ENCODE data around the gene EDA. TPM values are rescaled to one million over a fixed set of nuclear protein-coding genes. Genes with fewer than 3 reads are reported as not detected.
A peak's percentile ranks its signal among the peaks of the same experiment; 100 is the strongest.

EDA gene
- polyA plus RNA-seq, 6 donors from 2014 or later, result not detected

- DNase-seq (no peak), ATAC-seq (ENCODE audit: low read depth in 2 of 2) (no peak)
- no peak overlapping the region for H3K27ac Mint-ChIP-seq
- H3K4me3 Mint-ChIP-seq, result no peak overlapping the region
- peaks cover 0 to 5% (median 0%) of the 10 kb centered on the region in 7 donors for H3K9me3 Mint-ChIP-seq
- H3K27me3 Mint-ChIP-seq, result peaks cover 0 to 15% (median 0%) of the 10 kb centered on the region in 3 donors
- no peaks in the 10 kb centered on the region for H3K36me3 Mint-ChIP-seq
- H3K4me1 Mint-ChIP-seq, result no peaks in the 10 kb centered on the region
Measured at GRCh38 chrX:69906447-69906846, 290.5 kb downstream of the EDA start.

GRCh38 chrX:69914781-69915180 lies 298.9 kb downstream of the EDA start:
- no peaks in the 10 kb centered on the region for H3K27me3 Mint-ChIP-seq
- ATAC-seq (ENCODE audit: low read depth in 2 of 2) (no peak), DNase-seq (no peak)
- no peak overlapping the region for H3K4me3 Mint-ChIP-seq
- H3K27ac Mint-ChIP-seq, result no peak overlapping the region
- no peaks in the 10 kb centered on the region for H3K36me3 Mint-ChIP-seq
- H3K4me1 Mint-ChIP-seq, result no peaks in the 10 kb centered on the region
- H3K9me3 Mint-ChIP-seq, result peaks cover 0 to 12% (median 3%) of the 10 kb centered on the region in 7 donors

GRCh38 chrX:69919749-69920148 lies 303.8 kb downstream of the EDA start:
- Mint-ChIP-seq H3K9me3 (peaks cover 0 to 11% (median 5%) of the 10 kb centered on the region in 7 donors), H3K27ac (no peak overlapping the region), H3K27me3 (no peaks in the 10 kb centered on the region), H3K36me3 (no peaks in the 10 kb centered on the region), H3K4me3 (no peak overlapping the region), H3K4me1 (no peaks in the 10 kb centered on the region)
- ATAC-seq (ENCODE audit: low read depth in 2 of 2), result no peak
- no peak for DNase-seq

GRCh38 chrX:69932323-69932722 lies 316.4 kb downstream of the EDA start:
- Mint-ChIP-seq H3K36me3 (no peaks in the 10 kb centered on the region), H3K9me3 (peaks cover 0 to 6% (median 2%) of the 10 kb centered on the region in 7 donors), H3K4me3 (no peak overlapping the region), H3K27me3 (no peaks in the 10 kb centered on the region), H3K27ac (no peak overlapping the region), H3K4me1 (no peaks in the 10 kb centered on the region)
- no peak for ATAC-seq (ENCODE audit: low read depth in 2 of 2)
- no peak for DNase-seq

- no peak for ATAC-seq (ENCODE audit: low read depth in 2 of 2)
- Mint-ChIP-seq H3K4me3 (no peak overlapping the region), H3K27ac (no peak overlapping the region), H3K9me3 (peaks cover 0 to 12% (median 3%) of the 10 kb centered on the region in 7 donors), H3K27me3 (peaks cover 0 to 15% (median 0%) of the 10 kb centered on the region in 3 donors), H3K36me3 (no peaks in the 10 kb centered on the region), H3K4me1 (no peaks in the 10 kb centered on the region)
- DNase-seq, result no peak
Measured at GRCh38 chrX:69948276-69948797, 332.4 kb downstream of the EDA start.

GRCh38 chrX:69951753-69952152 lies 335.8 kb downstream of the EDA start:
- Mint-ChIP-seq H3K4me1 (no peaks in the 10 kb centered on the region), H3K4me3 (no peak overlapping the region), H3K27me3 (peaks cover 0 to 2% (median 0%) of the 10 kb centered on the region in 3 donors), H3K9me3 (peaks cover 0 to 11% (median 2%) of the 10 kb centered on the region in 7 donors), H3K36me3 (no peaks in the 10 kb centered on the region), H3K27ac (no peak overlapping the region)
- no peak for ATAC-seq (ENCODE audit: low read depth in 2 of 2)
- no peak for DNase-seq

- no peaks in the 10 kb centered on the region for H3K27me3 Mint-ChIP-seq
- no peak overlapping the region for H3K27ac Mint-ChIP-seq
- H3K36me3 Mint-ChIP-seq, result no peaks in the 10 kb centered on the region
- peaks cover 0 to 2% (median 0%) of the 10 kb centered on the region in 7 donors for H3K9me3 Mint-ChIP-seq
- no peak for DNase-seq
- no peaks in the 10 kb centered on the region for H3K4me1 Mint-ChIP-seq
- no peak overlapping the region for H3K4me3 Mint-ChIP-seq
- ATAC-seq (ENCODE audit: low read depth in 2 of 2), result no peak
Measured at GRCh38 chrX:69959712-69960111, 343.8 kb downstream of the EDA start.

- DNase-seq (no peak), ATAC-seq (ENCODE audit: low read depth in 2 of 2) (no peak)
- Mint-ChIP-seq H3K27me3 (no peaks in the 10 kb centered on the region), H3K9me3 (peaks cover 0 to 2% (median 0%) of the 10 kb centered on the region in 7 donors), H3K27ac (no peak overlapping the region), H3K4me1 (no peaks in the 10 kb centered on the region), H3K4me3 (no peak overlapping the region), H3K36me3 (no peaks in the 10 kb centered on the region)
Measured at GRCh38 chrX:69961365-69962072, 345.6 kb downstream of the EDA start.

- H3K36me3 Mint-ChIP-seq, result no peaks in the 10 kb centered on the region
- H3K4me1 Mint-ChIP-seq, result no peaks in the 10 kb centered on the region
- no peak for DNase-seq
- no peak overlapping the region for H3K4me3 Mint-ChIP-seq
- no peaks in the 10 kb centered on the region for H3K9me3 Mint-ChIP-seq
- no peak for ATAC-seq (ENCODE audit: low read depth in 2 of 2)
- H3K27ac Mint-ChIP-seq, result no peak overlapping the region
- no peaks in the 10 kb centered on the region for H3K27me3 Mint-ChIP-seq
Measured at GRCh38 chrX:69968950-69969349, 353.0 kb downstream of the EDA start.

GRCh38 chrX:69969460-69969859 lies 353.5 kb downstream of the EDA start:
- no peak overlapping the region for H3K4me3 Mint-ChIP-seq
- H3K27me3 Mint-ChIP-seq, result no peaks in the 10 kb centered on the region
- H3K4me1 Mint-ChIP-seq, result no peaks in the 10 kb centered on the region
- H3K36me3 Mint-ChIP-seq, result no peaks in the 10 kb centered on the region
- H3K27ac Mint-ChIP-seq, result peak overlapping the region in 1 of 6 donors; percentile 0
- ATAC-seq (ENCODE audit: low read depth in 2 of 2) (no peak), DNase-seq (no peak)
- H3K9me3 Mint-ChIP-seq, result peaks cover 0 to under 1% (median 0%) of the 10 kb centered on the region in 7 donors

GRCh38 chrX:69987691-69988090 lies 371.8 kb downstream of the EDA start:
- ATAC-seq (ENCODE audit: low read depth in 2 of 2) (no peak), DNase-seq (no peak)
- Mint-ChIP-seq H3K4me1 (no peaks in the 10 kb centered on the region), H3K9me3 (peaks cover 0 to 8% (median 3%) of the 10 kb centered on the region in 7 donors), H3K27me3 (peaks cover 0 to 7% (median 0%) of the 10 kb centered on the region in 3 donors), H3K4me3 (no peak overlapping the region), H3K36me3 (no peaks in the 10 kb centered on the region), H3K27ac (no peak overlapping the region)

GRCh38 chrX:69988955-69989394 lies 373.1 kb downstream of the EDA start:
- ATAC-seq (ENCODE audit: low read depth in 2 of 2) (no peak), DNase-seq (no peak)
- Mint-ChIP-seq H3K4me3 (no peak overlapping the region), H3K27ac (no peak overlapping the region), H3K4me1 (no peaks in the 10 kb centered on the region), H3K27me3 (peaks cover 0 to 7% (median 0%) of the 10 kb centered on the region in 3 donors), H3K9me3 (peaks cover 0 to 8% (median 3%) of the 10 kb centered on the region in 7 donors), H3K36me3 (no peaks in the 10 kb centered on the region)

GRCh38 chrX:69991685-69992084 lies 375.8 kb downstream of the EDA start:
- ATAC-seq (ENCODE audit: low read depth in 2 of 2) (no peak), DNase-seq (no peak)
- Mint-ChIP-seq H3K27me3 (peaks cover 0 to 15% (median 0%) of the 10 kb centered on the region in 3 donors), H3K9me3 (peaks cover 0 to 9% (median 4%) of the 10 kb centered on the region in 7 donors), H3K36me3 (no peaks in the 10 kb centered on the region), H3K4me3 (no peak overlapping the region), H3K4me1 (no peaks in the 10 kb centered on the region), H3K27ac (no peak overlapping the region)

GRCh38 chrX:69993494-69993893 lies 377.6 kb downstream of the EDA start:
- Mint-ChIP-seq H3K9me3 (peaks cover 0 to 8% (median 4%) of the 10 kb centered on the region in 7 donors), H3K36me3 (no peaks in the 10 kb centered on the region), H3K27me3 (peaks cover 0 to 15% (median 0%) of the 10 kb centered on the region in 3 donors), H3K4me3 (no peak overlapping the region), H3K4me1 (no peaks in the 10 kb centered on the region), H3K27ac (no peak overlapping the region)
- DNase-seq (no peak), ATAC-seq (ENCODE audit: low read depth in 2 of 2) (no peak)
